GM23338 (cell line): ENCODE measurements around the gene R3HDM1. TPM values are rescaled to one million over a fixed set of nuclear protein-coding genes. Genes with fewer than 3 reads are reported as not detected.

Experiments used
- ATAC-seq: fragments of 200-7000 bp; cut with Tn5 transposase; 3 replicates; pipeline ENCODE4 v1.9.1; 2020
- DNase-seq: peaks from one replicate; pipeline ENCODE4 v3.0.0-alpha.2; 2015; ENCODE audit warnings: low spot score
- H2AFZ ChIP-seq: fragments of 200-600 bp; sonication (generic); 2 replicates; pipeline ENCODE4 v1.8.0; 2016; ENCODE audit warnings: antibody characterized with exemption, mild to moderate bottlenecking, moderate library complexity
- H3F3A ChIP-seq: fragments of 200-600 bp; sonication (generic); replicated peaks from 2 replicates; pipeline ENCODE4 v1.8.0; 2017; ENCODE audit warnings: antibody characterized with exemption, mixed run types, low read depth
- H3K27ac ChIP-seq: fragments of 200-600 bp; sonication (generic); 2 replicates; pipeline ENCODE4 v1.6.1; 2016; ENCODE audit warnings: low read depth
- H3K27me3 ChIP-seq: fragments of 200-600 bp; sonication (generic); 2 replicates; pipeline ENCODE4 v1.8.0; 2016; ENCODE audit warnings: mild to moderate bottlenecking, mixed run types, moderate library complexity; ENCODE audit not compliant: insufficient read depth
- H3K36me3 ChIP-seq: fragments of 200-600 bp; sonication (generic); 2 replicates; pipeline ENCODE4 v1.8.0; 2016; ENCODE audit warnings: mild to moderate bottlenecking; ENCODE audit not compliant: insufficient read depth
- H3K4me1 ChIP-seq: fragments of 200-600 bp; sonication (generic); 2 replicates; pipeline ENCODE4 v1.8.0; 2016; ENCODE audit warnings: mild to moderate bottlenecking, moderate library complexity; ENCODE audit not compliant: insufficient read depth
- H3K4me2 ChIP-seq: fragments of 200-600 bp; sonication (generic); 2 replicates; pipeline ENCODE4 v1.7.1; 2017; ENCODE audit warnings: mixed run types
- H3K4me3 ChIP-seq: fragments of 200-600 bp; sonication (generic); 2 replicates; pipeline ENCODE4 v1.6.1; 2016; ENCODE audit warnings: mixed run types
- H3K79me2 ChIP-seq: fragments of 200-600 bp; sonication (generic); replicated peaks from 2 replicates; pipeline ENCODE4 v1.8.0; 2017; ENCODE audit warnings: mild to moderate bottlenecking; ENCODE audit not compliant: insufficient read depth
- H3K9me2 ChIP-seq: fragments of 200-600 bp; sonication (generic); 2 replicates; pipeline ENCODE4 v1.8.0; 2017; ENCODE audit not compliant: insufficient read depth
- H4K20me1 ChIP-seq: fragments of 200-600 bp; sonication (generic); replicated peaks from 2 replicates; pipeline ENCODE4 v1.8.0; 2017; ENCODE audit warnings: mild to moderate bottlenecking; ENCODE audit not compliant: insufficient read depth
- H3K27ac Mint-ChIP-seq: 2 replicates; pipeline ENCODE4 v1.8.0; 2020; ENCODE audit warnings: inconsistent platforms, mild to moderate bottlenecking, moderate library complexity, mixed read lengths
- H3K27me3 Mint-ChIP-seq: 3 replicates; pipeline ENCODE4 v1.8.0; 2022; ENCODE audit warnings: low read depth, mild to moderate bottlenecking, moderate library complexity, mixed read lengths, inconsistent platforms; ENCODE audit not compliant: insufficient read depth, poor library complexity
- H3K36me3 Mint-ChIP-seq: 3 replicates; pipeline ENCODE4 v1.8.0; 2021; ENCODE audit warnings: low read depth, mild to moderate bottlenecking, inconsistent platforms, moderate library complexity, mixed read lengths
- H3K4me1 Mint-ChIP-seq: 3 replicates; pipeline ENCODE4 v1.8.0; 2020; ENCODE audit warnings: mild to moderate bottlenecking, inconsistent platforms, mixed read lengths
- H3K4me3 Mint-ChIP-seq: 3 replicates; pipeline ENCODE4 v1.8.0; 2021; ENCODE audit warnings: moderate library complexity, mild to moderate bottlenecking, inconsistent platforms, mixed read lengths
- H3K9me3 Mint-ChIP-seq: 3 replicates; pipeline ENCODE4 v1.8.0; 2020; ENCODE audit warnings: moderate library complexity, mild to moderate bottlenecking, inconsistent platforms, mixed read lengths
- CREB1 ChIP-seq: fragments of 250-450 bp; sonication (Bioruptor Pico); IDR thresholded peaks from 2 replicates; pipeline ENCODE4 v1.5.0; 2020; ENCODE audit warnings: low read depth, mild to moderate bottlenecking, moderate library complexity
- CTCF ChIP-seq, 2 experiments: fragments of 200-600 bp in 1 of 2; sonication (generic) in 1 of 2; conservative IDR thresholded peaks; 2 replicates each; pipeline versions ENCODE4 v1.5.1 to v1.6.1; 2016 to 2017; ENCODE audit warnings: antibody characterized with exemption in 2 of 2, low read depth in 2 of 2, mild to moderate bottlenecking in 2 of 2, moderate library complexity in 1 of 2
- ETS1 ChIP-seq: IDR thresholded peaks from 2 replicates; pipeline ENCODE4 v1.6.1; 2016; ENCODE audit warnings: antibody characterized with exemption
- EZH2 ChIP-seq: fragments of 200-600 bp; sonication (generic); IDR thresholded peaks from one replicate; pipeline ENCODE4 v1.8.0; 2017; ENCODE audit warnings: antibody characterized with exemption, mild to moderate bottlenecking, low read depth; ENCODE audit not compliant: unreplicated experiment
- EZH2phosphoT487 ChIP-seq: fragments of 200-600 bp; sonication (generic); IDR thresholded peaks from one replicate; pipeline ENCODE4 v1.8.1; 2018; ENCODE audit warnings: antibody characterized with exemption; ENCODE audit not compliant: unreplicated experiment
- JUNB ChIP-seq: IDR thresholded peaks from one replicate; pipeline ENCODE4 v1.6.1; 2016; ENCODE audit warnings: antibody characterized with exemption; ENCODE audit not compliant: unreplicated experiment
- NANOG ChIP-seq: IDR thresholded peaks from 2 replicates; pipeline ENCODE4 v1.6.1; 2016; ENCODE audit warnings: antibody characterized with exemption, borderline replicate concordance
- POLR2AphosphoS5 ChIP-seq: IDR thresholded peaks from 2 replicates; pipeline ENCODE4 v1.6.1; 2016; ENCODE audit warnings: antibody characterized with exemption, low read depth
- REST ChIP-seq: IDR thresholded peaks from one replicate; pipeline ENCODE4 v1.6.1; 2018; ENCODE audit warnings: antibody characterized with exemption; ENCODE audit not compliant: unreplicated experiment
- STAT1 ChIP-seq: IDR thresholded peaks from one replicate; pipeline ENCODE4 v1.6.1; 2016; ENCODE audit warnings: antibody characterized with exemption; ENCODE audit not compliant: unreplicated experiment
- ZNF114 ChIP-seq: fragments of 250-450 bp; sonication (Bioruptor Pico); IDR thresholded peaks from 2 replicates; pipeline ENCODE4 v1.5.0; 2020; ENCODE audit warnings: mild to moderate bottlenecking, moderate library complexity
- ZNF331 ChIP-seq: fragments of 250-450 bp; sonication (Bioruptor Pico); IDR thresholded peaks from 2 replicates; pipeline ENCODE4 v1.5.0; 2020; ENCODE audit warnings: low read depth, mild to moderate bottlenecking, moderate library complexity
- ZNF462 ChIP-seq: fragments of 250-450 bp; sonication (Bioruptor Pico); IDR thresholded peaks from 2 replicates; pipeline ENCODE4 v1.5.0; 2020; ENCODE audit warnings: mild to moderate bottlenecking, moderate library complexity
- polyA plus RNA-seq: library from polyadenylated mRNA; unstranded; fragments of >200 nt; fragmentation: Nextera tagmentation; extraction: Ambion mirVana; gene quantifications from 2 replicates; pipeline ENCODE4 v1.2.1, GENCODE V29; 2016
- total RNA-seq: library from RNA; depleted of rRNA; stranded (reverse); fragments of >200 nt; shearing (Covaris generic); gene quantifications from 2 replicates; pipeline ENCODE4 v1.2.3, GENCODE V29; 2014

Gene R3HDM1
- total and polyA plus RNA-seq, 2 experiments from 2014 or later: 63.1 to 88.8 TPM

GRCh38 chr2:135635212-135635835 is 104.0 kb downstream of the R3HDM1 start:
- Mint-ChIP-seq H3K27me3 (no peaks in the 10 kb centered on the region), H3K9me3 (no peaks in the 10 kb centered on the region), H3K4me1 (no peaks in the 10 kb centered on the region), H3K27ac (no peak overlapping the region), H3K4me3 (no peak overlapping the region), H3K36me3 (peaks cover 21% of the 10 kb centered on the region)
- Histone ChIP-seq H4K20me1 (peaks cover 6% of the 10 kb centered on the region; the same call in 1 of the 2 replicates), H3K4me3 (no peak overlapping the region), H3K9me2 (no peaks in the 10 kb centered on the region), H3K36me3 (peaks cover 32% of the 10 kb centered on the region), H3K4me2 (no peak overlapping the region), H2AFZ (no peak overlapping the region), H3K79me2 (no peaks in the 10 kb centered on the region), H3F3A (no peaks in the 10 kb centered on the region), H3K27ac (no peak overlapping the region), H3K4me1 (no peaks in the 10 kb centered on the region), H3K27me3 (no peaks in the 10 kb centered on the region)
- ATAC-seq: no peak
- DNase-seq: no peak
- TF ChIP-seq NANOG (no peak), JUNB (no peak), POLR2AphosphoS5 (no peak), EZH2phosphoT487 (no peak), STAT1 (no peak), EZH2 (no peak), CTCF (conservative IDR thresholded peaks at IDR 0.05; ENCODE audit: low read depth in 2 of 2) (no peak), ZNF331 (CRISPR knock-in tag) (no peak), ZNF462 (no peak), ETS1 (no peak), CREB1 (CRISPR knock-in tag) (no peak), REST (no peak), ZNF114 (CRISPR knock-in tag) (no peak)
